GM21367 (cell line): ENCODE results near the gene DOCK2.
A peak's percentile ranks its signal among the peaks of the same experiment; 100 is the strongest.

Experiments
- ATAC-seq: cut with Tn5 transposase; IDR thresholded peaks from one replicate; pipeline ENCODE4 v1.9.1; 2021; ENCODE audit not compliant: unreplicated experiment

Gene DOCK2

DNA sequence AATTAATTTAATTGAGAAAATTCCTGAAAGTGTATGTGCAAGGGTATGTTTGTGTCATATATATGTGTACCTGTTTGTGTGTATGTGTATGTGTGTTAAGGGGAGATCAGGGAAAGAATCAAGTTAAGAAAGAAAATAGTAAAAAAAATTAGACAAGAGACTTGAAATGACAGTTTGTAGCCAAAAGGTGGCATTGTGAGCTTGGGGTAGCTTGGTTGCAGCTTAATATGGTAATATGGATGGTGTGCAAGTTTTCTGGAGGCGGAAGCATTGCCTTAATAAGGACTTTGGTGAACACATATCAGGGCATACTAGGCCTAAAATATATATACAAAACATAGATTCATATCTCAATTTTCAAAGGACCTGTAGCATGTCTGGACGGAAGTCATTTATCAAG, 213.3 kb downstream of the DOCK2 start:
- no peak for ATAC-seq

DNA sequence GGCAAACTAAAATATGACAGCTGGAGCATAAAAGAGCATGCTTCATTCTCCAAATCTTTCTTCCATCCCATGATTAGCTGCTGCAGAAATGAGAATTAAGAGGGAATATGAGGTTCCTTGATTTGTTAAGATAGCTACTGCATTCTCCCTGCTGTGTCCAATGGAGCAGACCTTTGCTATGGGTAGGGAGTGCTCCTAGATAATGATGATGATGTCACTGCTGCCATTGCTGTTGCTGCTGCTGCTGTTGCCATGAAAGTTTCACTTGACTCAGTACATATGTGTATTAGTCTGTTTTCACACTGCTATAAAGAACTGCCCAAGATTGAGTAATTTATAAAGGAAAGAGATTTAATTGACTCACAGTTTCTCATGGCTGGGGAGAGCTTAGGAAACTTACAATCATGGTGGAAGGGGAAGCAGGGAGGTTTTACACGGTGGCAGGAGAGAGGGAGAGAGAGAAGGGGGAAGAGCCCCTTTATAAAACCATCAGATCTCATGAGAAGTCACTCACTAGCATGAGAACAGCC, 214.3 kb downstream of the DOCK2 start:
- no peak for ATAC-seq

DNA sequence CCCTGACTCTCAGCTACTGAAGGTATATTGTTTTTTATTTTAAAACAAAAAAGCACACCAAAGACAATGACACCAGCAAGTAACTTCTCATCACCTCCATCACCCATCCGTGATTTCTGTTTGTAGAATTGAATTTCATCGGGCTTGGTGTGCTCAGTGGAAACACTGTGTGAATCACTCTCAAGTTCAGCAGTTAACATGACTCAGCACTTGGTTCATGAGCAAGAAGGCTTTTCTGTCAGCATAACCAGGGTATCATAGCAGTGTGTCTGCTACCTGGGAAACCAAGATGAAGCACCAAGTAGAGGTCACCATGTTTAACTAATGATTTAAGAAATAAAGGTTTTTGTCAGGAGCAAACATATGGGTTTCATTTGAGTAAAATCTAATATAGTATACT, 219.5 kb downstream of the DOCK2 start:
- no peak for ATAC-seq

DNA sequence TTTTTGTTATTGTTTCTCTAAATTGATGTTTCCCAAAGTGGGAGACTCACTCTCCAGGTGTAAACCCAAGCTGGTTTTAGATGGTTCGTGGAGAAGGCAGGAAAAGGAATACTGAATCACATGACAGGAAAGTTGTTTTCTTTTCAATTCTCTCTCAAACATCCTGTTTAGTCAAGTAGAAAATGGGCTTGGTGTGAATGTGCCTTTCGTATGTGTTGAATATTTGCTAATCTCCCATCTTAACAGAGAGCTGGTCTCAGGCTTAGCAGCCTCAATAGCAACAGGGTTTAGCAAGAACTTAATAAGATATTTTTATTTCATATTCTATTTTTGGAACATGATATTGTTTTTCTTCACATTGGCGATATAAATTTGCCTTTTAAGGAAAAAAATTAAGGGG, 223.5 kb downstream of the DOCK2 start:
- ATAC-seq: no peak

DNA sequence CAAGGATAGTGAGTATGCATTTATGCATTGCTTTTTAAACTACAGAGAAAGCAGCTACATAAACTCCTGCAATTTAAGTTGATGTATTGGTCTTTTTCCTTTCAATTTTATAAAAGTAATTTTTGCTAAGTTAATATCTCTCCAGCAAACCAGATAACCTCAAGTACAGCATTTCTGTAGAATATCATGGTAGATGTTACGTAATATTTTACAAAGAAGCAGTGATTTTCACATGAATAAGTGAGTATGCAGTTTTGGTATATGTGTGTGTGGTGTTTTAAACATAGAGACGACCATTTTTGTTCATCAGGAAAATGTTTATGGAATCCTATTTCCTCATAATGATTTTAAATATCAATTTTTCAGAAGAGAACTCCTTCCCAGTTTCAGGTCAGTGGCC, 224.4 kb downstream of the DOCK2 start:
- no peak for ATAC-seq

DNA sequence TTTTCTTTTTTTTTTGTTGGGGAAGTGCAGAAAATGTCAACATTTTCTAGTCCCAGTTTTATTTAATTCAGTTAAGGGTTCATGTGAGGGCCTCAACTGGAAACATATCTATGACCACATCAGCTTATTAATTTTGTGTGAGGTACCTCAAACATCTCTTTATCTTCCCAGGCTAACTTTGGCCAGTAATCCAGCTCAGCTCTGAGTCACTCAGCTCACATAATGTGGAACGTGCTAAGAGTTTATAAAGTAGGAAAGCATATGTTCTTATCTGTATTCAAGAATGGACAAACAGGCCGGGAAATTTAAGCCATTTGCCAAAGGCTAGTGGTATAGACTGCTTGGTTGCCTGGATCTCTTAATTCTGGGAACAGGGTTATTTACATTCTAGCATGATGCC, 224.9 kb downstream of the DOCK2 start:
- no peak for ATAC-seq

DNA sequence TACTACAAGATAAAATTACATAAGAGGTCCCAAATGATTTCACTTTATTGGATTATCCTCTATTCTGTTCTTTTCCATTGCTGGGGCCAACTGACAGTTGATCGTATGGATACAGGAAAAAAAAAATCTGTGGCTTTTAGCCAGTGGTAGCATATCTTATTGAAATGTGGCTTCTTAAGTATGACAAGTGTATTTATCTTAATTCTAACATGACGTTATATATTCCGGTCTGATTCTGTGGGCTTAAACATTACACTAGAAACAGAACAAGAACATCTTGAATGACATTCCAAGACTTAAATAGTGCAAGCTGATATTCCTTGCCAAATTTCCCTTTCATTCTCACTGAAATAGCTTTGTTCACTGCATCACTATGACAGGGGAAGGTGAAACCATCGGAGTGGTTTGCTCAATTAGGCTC, 225.3 kb downstream of the DOCK2 start:
- ATAC-seq: no peak

DNA sequence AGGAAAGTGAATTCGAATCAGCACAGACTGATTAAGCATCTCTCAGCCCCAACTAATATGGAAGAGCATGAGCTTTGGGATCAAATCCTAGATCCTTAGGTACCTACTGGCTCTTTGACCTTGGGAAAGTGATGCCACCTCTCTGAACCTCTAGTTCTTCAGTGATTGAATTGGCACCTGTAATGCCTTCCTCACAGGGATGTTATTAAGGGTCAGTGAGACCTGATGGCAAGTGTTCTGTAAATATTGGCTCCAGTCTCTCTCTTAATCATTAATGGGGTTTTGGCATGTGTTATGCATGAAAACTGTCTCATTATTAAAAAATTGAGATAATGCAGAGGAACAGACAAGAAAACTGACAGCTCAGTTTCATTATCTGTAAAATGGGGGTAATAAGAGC, 227.4 kb downstream of the DOCK2 start:
- ATAC-seq: no peak

DNA sequence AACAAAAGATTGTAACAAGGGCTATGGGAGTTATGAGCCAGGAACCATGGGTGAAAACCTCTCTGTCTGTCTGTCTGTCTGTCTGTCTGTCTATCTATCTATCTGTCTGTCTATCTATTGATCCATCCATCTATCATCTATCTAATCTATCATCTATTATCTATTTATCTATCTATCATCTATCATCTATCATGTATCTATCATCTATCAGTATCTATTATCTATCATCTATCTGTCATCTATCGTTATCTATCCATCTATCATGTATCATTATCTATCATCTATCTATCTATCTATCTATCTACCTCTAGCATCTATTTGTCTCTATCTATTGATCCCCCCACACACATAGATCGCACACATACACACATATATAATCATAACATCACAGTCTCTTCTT, 230.3 kb downstream of the DOCK2 start:
- no peak for ATAC-seq

DNA sequence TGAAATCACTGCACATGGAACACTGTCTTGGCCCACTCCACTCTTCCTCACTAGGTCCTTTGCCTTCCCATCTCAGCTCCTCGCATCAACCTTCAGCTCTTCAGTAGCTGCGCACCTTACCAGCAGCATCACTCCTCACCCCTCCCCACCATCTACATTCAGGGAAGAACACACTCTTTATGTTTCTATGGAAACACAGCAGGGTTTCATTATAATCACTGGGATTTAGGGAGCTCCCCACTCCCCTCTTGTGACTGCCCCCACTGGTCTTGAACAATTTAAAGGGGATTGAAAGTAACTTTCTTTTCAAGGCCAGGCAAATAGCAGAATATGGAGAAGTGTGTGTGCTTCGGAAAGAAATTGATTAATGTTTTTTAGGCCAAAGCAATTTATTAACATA, 232.0 kb downstream of the DOCK2 start:
- ATAC-seq: no peak

DNA sequence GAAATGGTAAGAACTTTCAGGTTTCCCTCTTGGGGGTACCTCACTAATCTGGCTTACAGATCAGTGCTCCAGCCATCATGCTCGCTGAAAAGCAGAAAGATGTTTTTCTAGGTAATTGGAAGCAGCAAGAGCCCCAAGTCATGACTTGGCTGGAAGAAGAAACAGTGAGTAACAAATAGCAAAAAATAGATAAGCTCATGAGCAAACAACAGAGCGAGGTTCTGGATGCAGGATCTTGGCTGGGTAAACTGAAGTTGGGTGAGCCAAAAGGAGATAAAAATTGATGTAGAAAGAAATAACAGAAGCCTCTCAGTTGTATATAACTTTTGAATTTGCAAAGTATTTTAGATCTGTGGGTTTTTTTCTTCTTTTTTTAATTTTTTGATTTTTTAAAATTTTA, 233.1 kb downstream of the DOCK2 start:
- ATAC-seq: no peak

DNA sequence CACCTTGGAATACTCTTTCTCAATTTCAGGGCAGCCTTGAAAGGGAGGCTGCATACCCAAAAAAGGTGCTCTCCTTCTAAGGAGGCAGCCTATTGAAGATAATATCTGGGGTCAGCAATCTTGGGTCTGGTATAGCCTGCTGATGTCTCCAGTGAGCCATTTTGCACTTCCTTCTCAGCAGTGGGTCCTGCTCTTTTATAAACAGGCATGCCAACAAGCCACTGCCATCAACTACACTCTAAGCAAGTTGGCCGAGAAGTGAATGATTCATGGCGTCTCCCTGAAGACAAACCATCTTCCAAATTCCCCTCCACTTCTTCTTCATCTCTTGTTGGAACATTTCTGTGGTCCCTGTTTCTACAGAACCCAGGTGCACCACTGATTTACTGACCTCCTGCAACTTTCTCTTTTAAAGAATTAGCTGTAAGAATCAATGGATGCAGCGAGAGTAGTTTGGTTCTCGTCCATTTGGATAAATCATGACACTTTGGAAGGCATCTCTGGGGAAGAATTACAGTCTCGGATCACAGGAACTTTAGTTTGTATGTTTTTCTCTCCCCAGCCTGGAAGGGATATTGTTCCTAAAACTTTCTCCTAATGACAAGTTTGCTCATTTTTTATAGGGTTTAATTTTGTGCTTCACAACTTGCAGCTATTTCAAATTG, 234.9 kb downstream of the DOCK2 start:
- ATAC-seq: no peak

DNA sequence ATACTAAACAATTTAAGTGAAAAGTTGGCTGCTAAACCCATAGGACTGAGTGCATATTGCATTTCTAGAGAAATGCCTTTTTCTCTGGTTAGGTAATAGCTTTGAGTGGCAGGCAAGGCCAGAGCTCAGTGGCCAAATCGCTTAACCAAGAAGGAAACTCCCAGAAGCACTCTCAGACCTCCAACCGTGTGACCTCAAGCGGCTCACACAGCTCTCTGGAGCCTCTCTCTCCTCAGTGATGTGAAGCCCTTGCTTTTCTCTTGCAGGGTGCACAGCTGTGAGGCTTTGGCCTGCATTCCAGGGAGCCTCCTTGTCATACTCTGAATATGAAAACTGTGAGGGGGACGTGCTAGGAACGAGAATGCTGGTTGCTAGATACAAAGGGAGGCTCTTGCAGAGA, 236.6 kb downstream of the DOCK2 start:
- no peak for ATAC-seq

DNA sequence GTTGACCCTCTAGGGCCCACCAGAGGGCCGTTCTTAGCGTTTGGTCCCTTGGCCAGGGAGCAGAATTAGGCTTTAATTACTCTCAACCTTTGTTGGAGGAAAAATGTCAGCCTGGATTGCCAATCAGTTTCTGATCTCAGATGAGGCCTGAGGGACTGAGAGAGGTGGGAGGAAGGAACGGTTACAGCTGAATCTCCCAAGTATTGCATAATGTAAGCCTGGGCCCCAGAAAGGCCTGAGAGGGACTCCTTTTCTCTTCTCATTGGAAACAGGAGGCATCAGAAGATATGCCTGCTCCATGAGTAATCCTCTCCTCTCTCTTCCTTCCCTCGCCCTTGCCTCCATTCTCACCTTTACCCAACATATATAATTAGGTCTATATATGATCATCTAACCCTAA, 237.5 kb downstream of the DOCK2 start:
- ATAC-seq: no peak

DNA sequence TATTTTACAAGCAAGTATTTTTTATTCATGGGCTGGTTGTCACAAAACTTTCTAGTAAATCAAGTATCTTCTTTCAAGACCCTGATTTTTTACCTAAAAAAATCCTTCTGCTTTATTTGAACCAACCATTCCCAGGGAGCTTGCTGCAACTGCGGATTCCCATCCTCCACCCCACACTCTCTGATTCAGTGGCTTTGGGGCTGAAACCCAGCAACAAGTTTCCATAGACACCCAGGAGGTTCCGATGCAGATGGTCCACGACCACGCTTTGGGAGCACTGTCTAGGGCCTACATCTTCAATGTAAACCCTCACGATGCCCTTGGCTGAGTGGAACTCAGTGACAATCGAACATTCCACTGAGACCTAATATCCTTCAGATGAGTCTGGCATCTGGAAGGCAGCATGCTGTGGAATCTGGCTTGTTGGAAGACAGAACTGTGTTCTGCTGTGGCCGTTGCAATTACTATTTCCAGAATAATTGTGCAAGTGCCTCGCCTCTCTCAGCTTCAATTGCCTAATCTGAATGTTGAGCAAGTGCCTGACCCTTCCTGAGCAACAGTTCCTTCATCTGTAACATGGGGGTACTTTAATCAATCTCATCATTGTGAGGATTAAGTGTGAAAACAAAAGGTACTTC, 238.1 kb downstream of the DOCK2 start:
- ATAC-seq: no peak

DNA sequence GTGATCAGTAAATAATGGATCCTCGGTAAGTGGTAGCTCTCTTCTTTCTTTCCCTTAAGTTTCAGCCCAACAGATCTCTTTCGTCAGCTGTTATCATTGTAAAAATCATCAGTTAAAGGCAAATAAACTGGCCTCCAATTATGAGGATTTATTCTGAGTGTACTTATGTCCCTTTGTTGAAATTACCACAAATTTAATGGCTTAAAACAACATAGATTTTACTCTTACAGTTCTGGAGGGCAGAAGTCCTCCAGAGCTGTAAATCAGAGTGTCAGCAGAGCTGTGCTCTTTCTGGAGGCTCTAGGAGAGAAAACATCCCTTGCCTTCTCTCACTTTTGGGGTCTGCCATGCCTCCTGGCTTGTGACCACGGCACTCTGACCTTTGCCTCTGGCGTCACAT, 238.7 kb downstream of the DOCK2 start:
- no peak for ATAC-seq

DNA sequence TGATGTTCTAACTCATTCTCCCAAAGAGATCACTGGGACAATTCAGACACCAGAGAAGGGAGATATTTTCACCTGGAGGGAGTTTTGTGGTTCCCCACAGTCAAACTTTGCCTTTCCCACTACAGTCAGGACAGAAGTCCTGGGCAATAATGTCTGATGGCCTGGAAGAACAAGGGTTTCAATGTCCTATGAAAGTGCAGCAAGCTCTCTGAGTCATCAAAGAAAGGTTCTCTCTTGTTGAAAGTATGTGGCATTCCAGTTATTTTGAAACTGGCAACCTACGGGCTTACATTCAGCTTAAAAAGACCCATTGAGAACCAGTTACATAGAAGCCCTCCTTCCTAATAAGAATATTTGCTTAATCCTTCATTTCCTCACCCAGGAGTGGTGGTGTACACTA, 239.3 kb downstream of the DOCK2 start:
- no peak for ATAC-seq

DNA sequence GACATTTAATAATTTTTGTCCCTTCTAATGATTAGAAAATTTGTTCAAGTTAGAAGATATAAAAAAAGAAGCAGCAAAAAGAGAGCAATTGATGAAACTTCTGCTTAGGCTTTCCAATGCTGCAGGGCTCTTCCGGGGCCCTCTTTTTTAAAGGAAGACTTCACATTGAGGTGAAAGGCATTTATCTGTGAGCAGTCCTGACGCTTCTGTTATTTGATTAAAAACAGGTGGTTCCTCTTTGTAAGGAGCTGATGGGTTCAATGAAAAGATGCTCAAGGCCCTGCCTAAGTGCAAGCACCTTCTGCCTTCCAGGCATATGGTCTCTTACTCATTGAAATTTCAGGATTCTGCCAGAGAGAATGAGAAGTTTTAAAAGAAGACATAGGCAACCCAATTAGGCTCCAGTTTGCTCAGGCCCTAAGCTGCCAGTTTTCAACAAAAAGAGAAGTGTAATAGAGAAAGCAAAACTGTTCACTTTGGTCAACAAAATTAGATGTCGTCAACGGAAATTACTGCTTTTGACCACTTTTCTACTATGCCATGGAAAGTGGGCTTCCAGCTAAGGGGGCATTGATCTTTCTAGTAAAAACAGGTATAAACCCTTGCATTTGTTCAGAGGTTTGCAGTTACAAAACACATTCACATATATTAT, 243.1 kb downstream of the DOCK2 start:
- ATAC-seq: peak; percentile 62

DNA sequence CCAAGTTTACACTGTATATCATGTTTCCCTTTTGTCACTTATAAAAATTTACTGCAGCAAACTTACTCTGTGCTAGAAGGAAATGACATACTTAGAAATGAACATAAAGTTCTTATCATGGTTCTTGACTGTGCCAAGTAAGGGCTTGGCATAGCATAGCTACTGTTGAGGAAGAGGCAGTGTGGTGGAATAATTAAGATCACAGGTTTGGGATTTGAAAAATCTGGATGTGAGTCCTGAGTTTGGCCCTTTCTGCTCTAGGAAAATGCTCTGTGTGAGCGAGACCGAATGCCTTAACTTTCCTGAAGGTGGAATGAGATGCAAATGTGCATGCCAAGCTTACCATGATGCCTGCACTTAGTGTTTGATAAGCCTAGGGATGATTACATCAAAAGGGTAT, 243.7 kb downstream of the DOCK2 start:
- ATAC-seq: no peak

DNA sequence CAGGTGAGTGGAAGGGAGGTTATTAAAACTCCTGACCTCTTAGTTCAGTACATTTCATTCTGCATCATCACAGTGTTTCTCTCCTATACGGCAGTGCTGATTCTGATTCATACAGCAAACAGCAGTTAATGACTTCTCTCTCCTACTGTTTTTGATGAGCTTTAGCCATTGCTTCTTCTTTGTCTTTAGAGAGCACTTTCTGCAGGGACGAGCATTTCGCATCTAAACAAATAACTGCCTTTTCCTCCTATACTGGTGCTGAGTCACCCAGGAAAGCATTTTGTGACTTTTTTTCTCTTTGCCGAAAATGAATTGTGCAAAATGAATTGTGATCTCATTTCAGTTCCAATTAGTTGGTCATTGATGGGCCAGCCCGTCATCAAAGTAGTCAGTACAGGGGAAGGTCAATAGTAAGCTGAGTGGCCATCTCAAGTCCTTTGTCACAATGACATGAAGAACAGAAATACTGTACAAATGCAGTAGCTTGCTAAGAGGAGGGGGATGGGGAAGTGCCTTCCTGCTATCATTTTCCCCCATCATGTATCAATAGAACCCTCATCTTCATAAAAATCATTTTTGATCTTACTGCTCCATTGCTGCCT, 244.7 kb downstream of the DOCK2 start:
- ATAC-seq: no peak

DNA sequence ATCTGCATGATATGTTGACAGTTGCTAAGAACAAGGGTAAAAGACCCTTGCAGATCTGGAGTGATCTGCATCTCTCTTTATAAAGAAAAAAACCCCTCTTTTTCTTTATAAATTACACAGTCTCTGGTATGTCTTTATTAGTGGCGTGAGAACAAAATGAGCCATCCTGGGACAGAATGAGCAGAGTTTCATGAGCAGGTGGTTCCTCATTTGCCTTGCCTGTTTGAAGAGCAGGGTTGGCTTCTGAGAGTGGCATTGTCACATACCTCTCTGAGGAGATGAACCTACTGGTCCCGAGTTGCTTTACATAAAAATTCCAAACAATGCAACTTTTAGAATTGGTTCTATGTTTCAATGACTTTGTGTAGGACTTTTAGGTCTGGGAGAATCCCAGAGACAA, 249.0 kb downstream of the DOCK2 start:
- no peak for ATAC-seq

DNA sequence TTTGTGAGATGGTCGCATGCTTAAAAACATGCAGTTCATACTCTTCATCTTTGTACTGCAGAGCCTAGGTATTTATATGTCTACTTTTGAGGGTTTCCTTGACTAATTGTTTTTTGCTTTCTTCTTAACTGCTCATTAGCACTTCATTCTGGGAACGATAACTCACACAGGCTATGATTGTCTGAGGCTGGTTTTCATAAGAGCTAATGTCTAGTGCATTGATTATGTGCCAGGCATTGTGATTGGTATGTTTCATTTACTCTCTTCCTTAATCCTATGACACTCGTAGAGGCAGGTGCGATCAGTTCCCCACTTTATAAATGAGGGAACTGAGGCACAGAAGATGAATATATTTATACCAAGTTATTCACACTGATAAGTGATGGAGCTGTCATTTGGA, 249.6 kb downstream of the DOCK2 start:
- ATAC-seq: no peak
